Activated CD4-positive, alpha-beta T cell treated with anti-CD3 and anti-CD28 coated beads, Interleukin-2, amount 50 U/mL, for 4 hours (primary cell): Measurements from ENCODE around the gene IL27RA.
"Not testable (repeated sequence)": the region's sequence is repeated elsewhere in the genome, so short reads cannot be mapped to it uniquely, and the experiment has no call there.

Source experiments
- DNase-seq, 2 experiments: peaks; one replicate each; pipeline ENCODE4 v3.0.0-alpha.2; 2020

The IL27RA gene

GRCh38 chr19:14000691-14001375 is 30.7 kb upstream of the IL27RA start:
- DNase-seq, result no peak

DNA sequence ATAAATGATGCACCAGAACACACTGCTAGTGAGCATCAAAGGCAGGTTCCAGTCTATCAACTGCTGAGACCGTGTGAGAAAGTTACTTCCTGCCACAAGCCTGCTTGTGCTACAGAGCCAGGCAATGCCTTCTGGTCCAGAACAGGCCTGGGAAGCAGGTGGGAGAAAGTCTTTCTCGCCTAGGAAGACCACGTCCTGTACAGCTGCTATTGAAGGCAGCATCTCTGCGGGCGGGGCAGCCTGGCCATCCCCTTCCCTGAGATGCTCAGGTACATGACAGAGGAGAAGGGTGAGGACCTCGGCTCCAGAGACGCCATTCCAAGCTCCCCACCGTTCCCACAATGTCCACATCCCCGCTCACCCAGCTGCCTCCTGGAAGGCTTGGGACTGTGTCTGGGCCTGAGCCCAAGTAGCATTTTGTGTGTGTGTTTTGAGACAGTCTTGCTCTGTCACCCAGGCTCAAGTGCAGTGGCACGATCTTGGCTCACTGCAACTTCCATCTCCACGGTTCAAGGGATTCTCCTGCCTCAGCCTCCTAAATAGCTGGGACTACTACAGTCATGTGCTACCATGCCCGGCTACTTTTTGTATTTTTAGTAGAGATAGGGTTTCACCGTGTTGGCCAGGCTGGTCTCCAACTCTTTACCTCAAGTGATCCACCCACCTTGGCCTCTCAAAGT is 28.9 kb upstream of the IL27RA start:
- no peak for DNase-seq

- DNase-seq, result no peak
Observed at GRCh38 chr19:14003251-14004055, 28.1 kb upstream of the IL27RA start.

DNA sequence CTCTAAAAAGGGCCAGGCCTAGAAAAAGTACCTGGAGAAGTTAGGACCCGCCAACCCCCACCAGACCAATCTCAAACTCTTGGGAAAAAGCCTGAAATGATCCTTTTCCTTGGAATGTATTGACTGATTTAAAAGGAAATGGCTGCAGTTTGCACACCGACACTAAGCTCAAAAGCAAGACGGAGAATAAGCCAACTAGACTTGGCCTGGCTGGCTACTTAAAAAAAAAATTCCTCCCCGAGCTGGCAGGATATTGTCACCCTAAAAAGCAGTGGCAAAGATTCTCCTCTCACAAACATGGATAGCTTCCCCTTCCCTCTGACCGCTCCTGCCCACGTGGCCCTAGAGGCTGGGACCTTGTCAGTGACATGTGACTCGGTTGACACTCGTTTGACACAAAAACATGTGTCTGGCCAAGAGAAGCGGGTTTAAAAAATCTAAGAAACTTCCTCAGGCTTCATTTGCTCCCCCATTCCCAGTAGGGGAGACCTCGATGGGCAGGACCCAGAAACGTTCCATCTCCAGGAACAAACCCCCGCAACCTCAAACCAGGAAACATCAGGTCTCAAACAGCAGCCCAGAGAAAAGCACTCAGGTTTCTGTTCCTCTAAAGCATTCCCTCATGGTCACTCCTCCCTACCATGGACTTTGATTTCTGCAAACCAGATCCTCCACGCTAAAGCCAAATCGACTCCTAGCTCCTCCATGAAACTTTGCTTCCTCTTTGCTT is 26.8 kb upstream of the IL27RA start:
- DNase-seq, result no peak

- DNase-seq, result peak; percentile 88 to 90
Observed at GRCh38 chr19:14005349-14006084, 26.0 kb upstream of the IL27RA start.

DNA sequence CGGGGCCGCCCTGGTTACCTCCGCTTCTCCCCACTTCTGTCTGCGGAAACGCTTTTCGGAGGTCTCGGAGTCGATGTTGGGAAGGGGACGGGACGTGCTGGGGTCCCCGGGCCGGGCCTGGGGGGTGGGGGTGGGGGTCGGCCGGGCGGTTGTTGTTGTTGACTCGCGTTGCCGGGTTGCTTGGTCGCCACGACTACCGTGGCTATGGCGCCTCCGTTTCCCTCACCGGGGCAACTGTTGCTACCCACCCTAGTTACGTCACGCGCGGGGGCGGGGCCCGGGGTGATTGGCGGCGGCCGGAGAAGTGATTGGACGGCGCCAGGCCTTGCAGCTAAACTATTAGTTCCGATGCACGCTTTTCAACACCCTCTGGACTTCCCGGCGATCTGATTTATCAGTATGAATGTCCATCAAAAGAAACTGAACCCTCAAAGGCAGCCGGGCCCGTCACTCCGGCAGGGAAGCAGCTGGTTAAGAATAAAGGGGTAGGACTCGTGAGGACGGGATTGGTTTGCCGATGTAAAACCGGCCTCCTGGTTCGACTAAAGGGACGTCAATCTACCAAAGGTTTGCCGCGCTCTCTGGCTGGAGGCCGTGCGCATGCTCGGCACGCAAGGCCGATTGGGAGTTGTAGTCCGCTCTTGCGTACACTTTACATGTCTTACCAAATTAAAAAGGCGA is 25.3 kb upstream of the IL27RA start, which contains the start of gene RFX1:
Gene RFX1, minus strand, starts transcription at position 236 of the 681 bp plus-strand sequence. CDS start 12,477 bp downstream, outside the sequence.
- peak; percentile 100 for DNase-seq

DNA sequence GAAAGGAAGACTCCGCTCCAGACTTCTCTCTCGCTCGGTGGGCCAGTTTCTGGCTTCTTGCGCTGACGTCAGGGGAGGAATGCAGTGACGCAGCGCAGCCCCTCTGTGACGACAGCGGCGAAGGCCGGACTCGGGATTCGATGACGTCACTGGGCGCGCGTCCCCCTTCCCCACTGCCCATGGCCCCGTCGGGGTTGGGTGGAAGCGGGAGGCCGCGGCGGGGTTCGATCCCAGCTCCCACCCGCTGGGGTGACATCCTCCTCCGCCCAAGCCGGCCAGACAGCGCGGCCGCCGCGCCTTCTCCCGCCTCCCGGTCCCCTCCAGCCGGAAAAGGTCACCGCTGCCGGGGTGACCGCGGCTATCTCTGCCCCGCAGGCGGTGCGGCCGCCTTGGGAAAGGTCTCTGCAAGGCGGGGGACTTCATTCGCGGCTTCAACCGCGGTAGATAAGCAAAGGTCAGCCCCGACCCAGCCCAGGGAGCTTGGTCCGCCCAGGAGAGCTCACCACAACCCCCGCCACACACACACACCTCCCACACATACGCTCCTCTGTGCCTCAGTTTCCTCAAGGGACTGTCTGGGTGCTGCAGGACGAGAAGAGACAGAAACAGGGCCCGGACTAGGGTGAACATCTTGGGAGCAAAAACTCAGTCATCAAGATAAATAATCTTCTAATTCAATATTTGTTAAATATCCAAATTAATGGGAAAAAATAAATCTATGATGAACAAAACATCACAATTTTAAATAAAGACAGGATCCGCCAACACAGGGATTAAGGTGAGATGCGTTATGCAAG is 24.6 kb upstream of the IL27RA start:
- DNase-seq, result no peak

DNA sequence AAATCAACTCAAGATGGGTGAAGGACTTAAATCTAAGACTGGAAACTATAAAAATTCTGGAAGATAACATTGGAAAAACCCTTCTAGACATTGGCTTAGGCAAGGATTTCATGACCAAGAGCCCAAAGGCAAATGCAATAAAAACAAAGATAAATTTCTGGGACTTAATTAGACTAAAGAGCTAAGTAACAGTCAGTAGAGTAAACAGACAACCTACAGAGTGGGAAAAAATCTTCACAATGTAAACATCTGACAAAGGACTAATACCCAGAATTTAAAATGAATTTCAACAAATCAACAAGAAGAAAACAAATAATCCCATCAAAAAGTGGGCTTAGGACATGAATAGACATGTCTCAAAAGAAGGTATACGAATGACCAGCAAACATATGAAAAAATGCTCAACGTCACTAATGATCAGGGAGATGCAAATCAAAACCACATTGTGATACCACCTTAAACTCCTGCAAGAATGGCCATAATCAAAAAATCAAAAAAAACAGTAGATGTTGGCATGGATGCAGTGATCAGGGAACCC is 19.1 kb upstream of the IL27RA start:
- no peak for DNase-seq

GRCh38 chr19:14015524-14016035 is 16.0 kb upstream of the IL27RA start:
- DNase-seq, result no peak

DNA sequence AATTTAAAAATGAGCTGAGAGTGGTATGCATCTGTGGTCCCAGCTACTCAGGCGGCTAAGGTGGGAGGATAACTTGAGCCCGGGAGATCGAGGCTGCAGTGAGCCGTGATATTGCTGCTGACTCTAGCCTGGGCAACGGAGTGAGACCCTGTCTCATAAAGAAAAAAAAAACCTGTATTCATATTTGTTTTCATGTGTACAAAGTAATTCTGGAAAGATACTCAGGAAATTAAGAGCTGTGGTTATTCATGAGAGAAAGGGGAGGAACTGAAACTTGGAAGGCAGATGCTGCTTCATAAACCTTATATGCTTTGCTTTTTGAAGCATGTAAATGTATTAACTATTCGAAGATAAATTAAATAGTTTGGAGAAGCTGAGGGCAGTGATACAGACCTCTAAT is 12.5 kb upstream of the IL27RA start:
- no peak for DNase-seq

DNA sequence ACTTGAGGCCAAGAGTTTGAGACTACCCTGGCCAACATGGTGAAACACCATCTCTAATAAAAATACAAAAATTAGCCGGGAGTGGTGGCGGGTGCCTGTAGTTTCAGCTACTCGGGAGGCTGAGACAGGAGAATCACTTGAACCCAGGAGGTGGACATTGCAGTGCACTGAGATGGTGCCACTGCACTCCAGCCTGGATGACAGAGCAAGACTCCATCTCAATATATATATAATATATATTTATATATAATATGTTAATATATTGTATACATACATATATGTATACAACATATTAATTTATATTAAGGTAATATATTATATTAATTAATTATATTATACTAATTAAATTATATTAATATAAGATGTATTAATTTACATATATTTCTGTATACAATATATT is 11.8 kb upstream of the IL27RA start:
- DNase-seq, result not testable (repeated sequence)

DNA sequence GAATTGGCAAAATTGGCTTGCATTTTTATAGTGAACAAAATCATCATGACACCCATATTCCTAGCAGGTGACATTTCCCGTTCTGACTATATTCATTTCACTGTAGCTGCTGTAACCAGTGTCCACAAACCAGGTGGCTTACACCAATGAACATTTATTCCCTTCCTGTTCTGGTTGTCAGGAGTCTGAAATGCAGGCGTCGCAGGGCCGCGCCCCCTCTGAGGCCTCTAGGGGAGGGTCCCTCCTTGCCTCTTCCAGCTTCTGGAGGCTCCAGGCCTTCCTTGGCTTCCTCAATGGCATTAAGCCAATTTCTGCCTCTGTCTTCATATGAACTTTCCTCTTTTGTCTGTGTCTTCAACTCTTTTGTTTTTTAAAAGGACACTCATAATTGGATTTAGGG is 10.1 kb upstream of the IL27RA start:
- DNase-seq, result no peak

GRCh38 chr19:14022469-14022868 is 9.1 kb upstream of the IL27RA start:
- no peak for DNase-seq

DNA sequence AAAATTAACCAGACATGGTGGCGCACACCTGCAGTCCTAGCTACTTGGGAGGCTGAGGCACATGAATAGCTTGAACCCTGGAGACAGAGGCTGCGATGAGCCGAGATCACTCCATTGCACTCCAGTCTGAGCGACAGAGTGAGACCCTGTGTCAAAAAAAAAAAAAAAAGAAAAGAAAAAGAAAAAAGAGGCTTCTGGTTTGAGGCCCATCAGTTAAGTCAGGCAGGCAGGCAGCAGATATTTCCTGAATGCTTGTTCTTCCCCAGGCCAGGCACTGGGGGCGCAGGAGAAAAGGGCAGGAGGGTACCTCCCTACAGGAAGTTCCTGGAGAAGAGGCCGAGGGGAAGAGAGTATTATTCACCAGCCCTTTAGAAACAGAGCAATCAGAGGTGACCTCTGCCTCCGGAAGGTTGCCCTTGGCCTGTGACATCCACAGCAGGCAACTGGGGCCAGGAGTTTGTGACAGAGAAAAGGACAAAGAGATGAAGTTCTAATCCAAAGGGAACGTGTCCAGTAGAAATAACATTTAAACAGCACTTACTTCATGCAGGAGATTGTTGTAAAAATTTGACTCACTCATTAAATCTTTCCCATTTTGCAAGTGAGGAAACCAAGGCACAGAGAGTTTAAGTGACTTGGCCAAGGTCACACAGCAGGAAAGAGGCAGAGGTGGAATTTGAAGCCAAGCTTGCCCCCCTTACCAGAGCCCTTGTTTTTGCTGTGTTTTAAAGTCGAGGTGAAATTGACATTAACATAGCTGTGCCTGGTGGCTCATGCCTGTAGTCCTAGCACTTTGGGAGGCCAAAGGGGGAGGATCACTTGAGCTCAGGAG is 7.9 kb upstream of the IL27RA start:
- no peak for DNase-seq

GRCh38 chr19:14026652-14027192 is 4.8 kb upstream of the IL27RA start:
- DNase-seq, result not testable (repeated sequence)

- no peak for DNase-seq
Observed at GRCh38 chr19:14027856-14028450, 3.6 kb upstream of the IL27RA start, which contains the start of gene RLN3. RLN3 (plus strand) TSS chr19:14028148; CDS start chr19:14028205, 57 bp downstream.

DNA sequence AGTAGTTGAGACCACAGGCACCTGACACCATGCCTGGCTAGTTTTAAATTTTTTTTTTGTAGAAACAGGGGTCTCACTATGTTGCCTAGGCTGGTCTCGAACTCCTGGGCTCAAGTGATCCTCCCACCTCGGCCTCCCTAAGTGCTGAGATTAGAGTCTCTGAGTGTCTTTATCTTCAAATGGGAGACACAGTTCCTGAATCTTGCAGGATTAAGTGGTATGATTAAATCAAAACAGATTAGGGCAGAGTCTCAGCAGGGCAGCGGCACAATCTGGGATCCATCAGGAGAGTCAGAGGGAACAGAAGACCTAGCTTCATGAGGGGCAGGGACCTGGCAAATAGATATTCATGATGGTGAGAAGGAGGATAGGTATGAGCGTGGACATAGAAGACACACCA is 2.7 kb upstream of the IL27RA start:
- DNase-seq, result no peak

GRCh38 chr19:14030997-14031718 is 404 bp upstream of the IL27RA start:
- peak; percentile 79 to 83 for DNase-seq
